HG02610 (cell line): ENCODE results near the gene TMEM62.
"Not testable (repeated sequence)": the region's sequence is repeated elsewhere in the genome, so short reads cannot be mapped to it uniquely, and the experiment has no call there.

Experiments
- ATAC-seq: cut with Tn5 transposase; IDR thresholded peaks from one replicate; pipeline ENCODE4 v1.9.1; 2021; ENCODE audit warnings: mild to moderate bottlenecking, moderate library complexity; ENCODE audit not compliant: unreplicated experiment

TMEM62 gene

GRCh38 chr15:43169888-43170287 lies 36.5 kb downstream of the TMEM62 start:
- ATAC-seq, result no peak

- ATAC-seq, result not testable (repeated sequence)
Observed at GRCh38 chr15:43175656-43176309, 42.4 kb downstream of the TMEM62 start.

GRCh38 chr15:43177147-43177546 lies 43.8 kb downstream of the TMEM62 start:
- not testable (repeated sequence) for ATAC-seq

- no peak for ATAC-seq
Observed at GRCh38 chr15:43183270-43183669, 49.9 kb downstream of the TMEM62 start.

- no peak for ATAC-seq
Observed at GRCh38 chr15:43184407-43185124, 51.2 kb downstream of the TMEM62 start.

- peak; percentile 95 for ATAC-seq
Observed at GRCh38 chr15:43185157-43186002, 52.0 kb downstream of the TMEM62 start, which contains the start of gene CCNDBP1. Gene CCNDBP1 (plus strand): TSS chr15:43185403. CDS start chr15:43185499, 96 bp downstream.

- ATAC-seq, result peak; percentile 16
Observed at GRCh38 chr15:43186003-43186353, 52.6 kb downstream of the TMEM62 start.

GRCh38 chr15:43187544-43188155 lies 54.3 kb downstream of the TMEM62 start:
- no peak for ATAC-seq

GRCh38 chr15:43189296-43189695 lies 55.9 kb downstream of the TMEM62 start:
- ATAC-seq, result no peak

GRCh38 chr15:43190178-43190577 lies 56.8 kb downstream of the TMEM62 start:
- no peak for ATAC-seq

GRCh38 chr15:43193710-43194109 lies 60.3 kb downstream of the TMEM62 start:
- no peak for ATAC-seq

- no peak for ATAC-seq
Observed at GRCh38 chr15:43194795-43195194, 61.4 kb downstream of the TMEM62 start.

- no peak for ATAC-seq
Observed at GRCh38 chr15:43196760-43197548, 63.6 kb downstream of the TMEM62 start.

GRCh38 chr15:43197773-43198172 lies 64.4 kb downstream of the TMEM62 start:
- ATAC-seq, result not testable (repeated sequence)

GRCh38 chr15:43198556-43198955 lies 65.2 kb downstream of the TMEM62 start:
- ATAC-seq, result not testable (repeated sequence)

- no peak for ATAC-seq
Observed at GRCh38 chr15:43198992-43199391, 65.6 kb downstream of the TMEM62 start.

GRCh38 chr15:43199945-43200488 lies 66.6 kb downstream of the TMEM62 start:
- no peak for ATAC-seq

- no peak for ATAC-seq
Observed at GRCh38 chr15:43204016-43204901, 70.9 kb downstream of the TMEM62 start.

GRCh38 chr15:43206054-43206453 lies 72.7 kb downstream of the TMEM62 start:
- ATAC-seq, result no peak
